Naive thymus-derived CD4-positive, alpha-beta T cell (primary cell): ENCODE measurements around the gene MAP7D3. TPM values are rescaled to one million over a fixed set of nuclear protein-coding genes. Genes with fewer than 3 reads are reported as not detected.

Experiments used
- ATAC-seq: fragments of 150-1000 bp; cut with Tn5 transposase; 2 replicates; pipeline ENCODE4 v1.10.0; 2021; ENCODE audit warnings: mild to moderate bottlenecking, moderate library complexity
- CTCF ChIA-PET: fragments of 350-600 bp; sonication (Branson Sonifier 250); formaldehyde crosslinking; loops from one replicate; lab custom pipeline; 2021; ENCODE audit warnings: antibody characterized with exemption; lab: Charles Lee
- POLR2A ChIA-PET: fragments of 350-600 bp; sonication (Branson Sonifier 250); formaldehyde crosslinking; loops from one replicate; lab custom pipeline; 2021; ENCODE audit warnings: antibody characterized with exemption, inconsistent platforms; lab: Charles Lee
- DNase-seq, 9 donors: peaks; one replicate each; pipeline versions ENCODE4 v3.0.0 to v3.0.0-alpha.2; 2020 to 2022; ENCODE audit warnings: mixed read lengths in 1 of 9
- H3K27ac ChIP-seq: one replicate; pipeline ENCODE4 v1.7.0; 2013; ENCODE audit warnings: mild to moderate bottlenecking, low read depth, low read length, moderate library complexity
- H3K27me3 ChIP-seq, 2 donors: one replicate each; pipeline ENCODE4 v1.7.0; 2013; ENCODE audit warnings: low read length in 2 of 2, mild to moderate bottlenecking in 2 of 2, moderate library complexity in 2 of 2; ENCODE audit not compliant: control insufficient read depth in 2 of 2, insufficient read depth in 2 of 2
- H3K36me3 ChIP-seq, 3 experiments: 1 replicate in 2 of 3; 2 replicates in 1 of 3; pipeline ENCODE4 v1.7.0; 2013; ENCODE audit warnings: low read length in 3 of 3, mild to moderate bottlenecking in 3 of 3, moderate library complexity in 1 of 3; ENCODE audit not compliant: insufficient read depth in 3 of 3, control insufficient read depth in 2 of 3
- H3K4me1 ChIP-seq, 2 donors: one replicate each; pipeline ENCODE4 v1.7.0; 2013; ENCODE audit warnings: low read length in 2 of 2, mild to moderate bottlenecking in 2 of 2, moderate library complexity in 1 of 2; ENCODE audit not compliant: control insufficient read depth in 2 of 2, insufficient read depth in 2 of 2
- H3K4me3 ChIP-seq: 2 replicates; pipeline ENCODE4 v1.7.0; 2013; ENCODE audit warnings: mild to moderate bottlenecking, low read length
- H3K9me3 ChIP-seq, 3 experiments: 1 replicate in 2 of 3; 2 replicates in 1 of 3; pipeline ENCODE4 v1.7.0; 2013; ENCODE audit warnings: low read length in 3 of 3; ENCODE audit not compliant: control insufficient read depth in 2 of 3
- H3K27ac Mint-ChIP-seq, 9 donors: one replicate each; pipeline ENCODE4 v1.8.0; 2020 to 2022; ENCODE audit warnings: mixed read lengths in 9 of 9, mild to moderate bottlenecking in 8 of 9, moderate library complexity in 5 of 9, inconsistent platforms in 2 of 9
- H3K27me3 Mint-ChIP-seq, 5 donors: one replicate each; pipeline ENCODE4 v1.8.0; 2021 to 2022; ENCODE audit warnings: mixed read lengths in 5 of 5, mild to moderate bottlenecking in 1 of 5
- H3K36me3 Mint-ChIP-seq, 5 donors: one replicate each; pipeline ENCODE4 v1.8.0; 2020 to 2022; ENCODE audit warnings: mixed read lengths in 5 of 5, mild to moderate bottlenecking in 3 of 5, inconsistent platforms in 1 of 5
- H3K4me1 Mint-ChIP-seq, 7 donors: one replicate each; pipeline ENCODE4 v1.8.0; 2020 to 2022; ENCODE audit warnings: mixed read lengths in 7 of 7, mild to moderate bottlenecking in 3 of 7, inconsistent platforms in 1 of 7
- H3K4me3 Mint-ChIP-seq, 10 donors: one replicate each; pipeline ENCODE4 v1.8.0; 2020 to 2022; ENCODE audit warnings: mild to moderate bottlenecking in 10 of 10, mixed read lengths in 10 of 10, moderate library complexity in 6 of 10, inconsistent platforms in 2 of 10
- H3K9me3 Mint-ChIP-seq, 11 donors: one replicate each; pipeline ENCODE4 v1.8.0; 2020 to 2022; ENCODE audit warnings: mixed read lengths in 11 of 11, mild to moderate bottlenecking in 4 of 11, inconsistent platforms in 1 of 11, moderate library complexity in 1 of 11
- intact Hi-C, 2 donors: fragments of 100-400 bp; cut with micrococcal nuclease; formaldehyde crosslinking; loops; one replicate each; pipeline ENCODE4 v1.15.1; 2023
- polyA plus RNA-seq, 2 donors: library from polyadenylated mRNA; unstranded; fragments of 300-500 nt; fragmentation: Illumina TruSeq; gene quantifications; one replicate each; pipeline ENCODE4 v1.2.3, GENCODE V29; 2021
- total RNA-seq, 6 experiments: library from RNA in 5 of 6; stranded (reverse) in 5 of 6; gene quantifications; 1 replicate in 5 of 6; 2 replicates in 1 of 6; pipeline ENCODE4 v1.2.3 and lab custom pipeline; 2021 to 2026

Gene MAP7D3
- total and polyA plus RNA-seq, 7 experiments from 2014 or later: 4.4 to 15.8 (median 6.3) TPM

- no peak for ATAC-seq
- ChIA-PET POLR2A (no interaction called here), CTCF (no interaction called here)
- H3K4me1 Mint-ChIP-seq: peaks cover 0 to 19% (median 0%) of the 10 kb centered on the region in 7 donors
- no peak overlapping the region for H3K27ac ChIP-seq
- no peaks in the 10 kb centered on the region for H3K27me3 Mint-ChIP-seq
- intact Hi-C loops: no loop called here
- no peak for DNase-seq
- H3K9me3 Mint-ChIP-seq: no peaks in the 10 kb centered on the region
- peaks cover 0 to 22% (median 0%) of the 10 kb centered on the region in 3 experiments for H3K36me3 ChIP-seq
- no peak overlapping the region for H3K4me3 Mint-ChIP-seq
- H3K9me3 ChIP-seq: no peaks in the 10 kb centered on the region
- no peaks in the 10 kb centered on the region for H3K27me3 ChIP-seq
- H3K4me1 ChIP-seq: no peaks in the 10 kb centered on the region
- H3K4me3 ChIP-seq: no peak overlapping the region
- H3K36me3 Mint-ChIP-seq: peaks cover 3 to 16% (median 5%) of the 10 kb centered on the region in 5 donors
- peak overlapping the region in 1 of 9 donors; percentile 43 for H3K27ac Mint-ChIP-seq
Measured at GRCh38 chrX:136219893-136220292, 31.3 kb downstream of the MAP7D3 start.

GRCh38 chrX:136215559-136215958, 35.6 kb downstream of the MAP7D3 start:
- no peaks in the 10 kb centered on the region for H3K4me1 ChIP-seq
- H3K9me3 ChIP-seq: no peaks in the 10 kb centered on the region
- Mint-ChIP-seq H3K36me3 (peaks cover 0 to 10% (median 0%) of the 10 kb centered on the region in 5 donors), H3K4me1 (peaks cover 0 to 10% (median 0%) of the 10 kb centered on the region in 7 donors), H3K9me3 (no peaks in the 10 kb centered on the region), H3K27me3 (no peaks in the 10 kb centered on the region), H3K27ac (peak overlapping the region in 1 of 9 donors; percentile 21), H3K4me3 (no peak overlapping the region)
- no peaks in the 10 kb centered on the region for H3K27me3 ChIP-seq
- no peak overlapping the region for H3K4me3 ChIP-seq
- POLR2A ChIA-PET: no interaction called here
- no peak for DNase-seq
- CTCF ChIA-PET: no interaction called here
- ATAC-seq: no peak
- H3K36me3 ChIP-seq: peaks cover 0 to 4% (median 0%) of the 10 kb centered on the region in 3 experiments
- intact Hi-C loops: no loop called here
- H3K27ac ChIP-seq: no peak overlapping the region

- Histone ChIP-seq H3K36me3 (no peaks in the 10 kb centered on the region), H3K27ac (no peak overlapping the region), H3K27me3 (no peaks in the 10 kb centered on the region), H3K4me1 (no peaks in the 10 kb centered on the region), H3K9me3 (no peaks in the 10 kb centered on the region), H3K4me3 (no peak overlapping the region)
- H3K27me3 Mint-ChIP-seq: no peaks in the 10 kb centered on the region
- no peaks in the 10 kb centered on the region for H3K9me3 Mint-ChIP-seq
- DNase-seq (no peak), ATAC-seq (no peak)
- ChIA-PET POLR2A (no interaction called here), CTCF (no interaction called here)
- intact Hi-C loops: no loop called here
- peaks cover 0 to 8% (median 4%) of the 10 kb centered on the region in 5 donors for H3K36me3 Mint-ChIP-seq
- peaks cover 0 to 7% (median 0%) of the 10 kb centered on the region in 7 donors for H3K4me1 Mint-ChIP-seq
- H3K27ac Mint-ChIP-seq: no peak overlapping the region
- no peak overlapping the region for H3K4me3 Mint-ChIP-seq
Measured at GRCh38 chrX:136214551-136214950, 36.6 kb downstream of the MAP7D3 start.

- no peak for ATAC-seq
Measured at GRCh38 chrX:136212557-136213111, 38.6 kb downstream of the MAP7D3 start.

GRCh38 chrX:136211766-136212556, 39.2 kb downstream of the MAP7D3 start:
- DNase-seq (no peak), ATAC-seq (no peak)
- CTCF ChIA-PET: interaction anchor here (1.4 kb wide), 1 partner anchor 169 kb away, joined by 3 read pairs; no protein-coding TSS in a partner anchor
- intact Hi-C loops: no loop called here
- POLR2A ChIA-PET: no interaction called here
- no peaks in the 10 kb centered on the region for H3K4me1 ChIP-seq
- no peak overlapping the region for H3K27ac ChIP-seq
- Mint-ChIP-seq H3K27ac (no peak overlapping the region), H3K27me3 (no peaks in the 10 kb centered on the region), H3K9me3 (no peaks in the 10 kb centered on the region), H3K36me3 (peaks cover 0 to 11% (median 3%) of the 10 kb centered on the region in 5 donors), H3K4me3 (no peak overlapping the region), H3K4me1 (peaks cover 0 to 5% (median 0%) of the 10 kb centered on the region in 7 donors)
- no peaks in the 10 kb centered on the region for H3K9me3 ChIP-seq
- H3K27me3 ChIP-seq: no peaks in the 10 kb centered on the region
- H3K36me3 ChIP-seq: peaks cover 0 to 9% (median 0%) of the 10 kb centered on the region in 3 experiments
- no peak overlapping the region for H3K4me3 ChIP-seq

More at GRCh38 chrX:136212557-136213111, 38.6 kb downstream of the MAP7D3 start:
- ChIA-PET POLR2A (no interaction called here), CTCF (interaction anchor here (1.4 kb wide), 1 partner anchor 170 kb away, joined by 3 read pairs; no protein-coding TSS in a partner anchor)
- H3K27ac Mint-ChIP-seq: peak overlapping the region in 2 of 9 donors; percentile 4 to 87
- Histone ChIP-seq H3K27ac (no peak overlapping the region), H3K36me3 (peaks cover 0 to 5% (median 0%) of the 10 kb centered on the region in 3 experiments), H3K27me3 (no peaks in the 10 kb centered on the region), H3K4me1 (no peaks in the 10 kb centered on the region), H3K4me3 (no peak overlapping the region), H3K9me3 (no peaks in the 10 kb centered on the region)
- no peak overlapping the region for H3K4me3 Mint-ChIP-seq
- DNase-seq: no peak
- no peaks in the 10 kb centered on the region for H3K27me3 Mint-ChIP-seq
- intact Hi-C loops: no loop called here
- H3K4me1 Mint-ChIP-seq: peaks cover 0 to 5% (median 0%) of the 10 kb centered on the region in 7 donors
- peaks cover 0 to 5% (median 3%) of the 10 kb centered on the region in 5 donors for H3K36me3 Mint-ChIP-seq
- H3K9me3 Mint-ChIP-seq: no peaks in the 10 kb centered on the region

- peaks cover 0 to 12% (median 0%) of the 10 kb centered on the region in 3 experiments for H3K36me3 ChIP-seq
- H3K4me1 Mint-ChIP-seq: peaks cover 0 to 6% (median 0%) of the 10 kb centered on the region in 7 donors
- H3K27ac ChIP-seq: no peak overlapping the region
- no peak overlapping the region for H3K4me3 ChIP-seq
- no peak overlapping the region for H3K27ac Mint-ChIP-seq
- DNase-seq (no peak), ATAC-seq (no peak)
- CTCF ChIA-PET: no interaction called here
- no peak overlapping the region for H3K4me3 Mint-ChIP-seq
- H3K9me3 ChIP-seq: no peaks in the 10 kb centered on the region
- intact Hi-C loops: no loop called here
- POLR2A ChIA-PET: no interaction called here
- H3K4me1 ChIP-seq: no peaks in the 10 kb centered on the region
- peaks cover 0 to 11% (median 3%) of the 10 kb centered on the region in 5 donors for H3K36me3 Mint-ChIP-seq
- no peaks in the 10 kb centered on the region for H3K9me3 Mint-ChIP-seq
- no peaks in the 10 kb centered on the region for H3K27me3 Mint-ChIP-seq
- H3K27me3 ChIP-seq: no peaks in the 10 kb centered on the region
Measured at GRCh38 chrX:136210806-136211205, 40.4 kb downstream of the MAP7D3 start.
